GM23248 (cell line): ENCODE results near the gene GALNT13. TPM values are rescaled to one million over a fixed set of nuclear protein-coding genes. Genes with fewer than 3 reads are reported as not detected.
A peak's percentile ranks its signal among the peaks of the same experiment; 100 is the strongest.

ENCODE experiments used
- DNase-seq: peaks from one replicate; pipeline ENCODE4 v3.0.0-alpha.2; 2015
- H2AFZ ChIP-seq: fragments of 200-600 bp; sonication (generic); 2 replicates; pipeline ENCODE4 v1.6.1; 2016; ENCODE audit warnings: antibody characterized with exemption
- H3F3A ChIP-seq: fragments of 200-600 bp; sonication (generic); 2 replicates; pipeline ENCODE4 v1.6.1; 2016; ENCODE audit warnings: mild to moderate bottlenecking, antibody characterized with exemption, mixed run types; ENCODE audit not compliant: insufficient read depth
- H3K27ac ChIP-seq: fragments of 200-600 bp; sonication (generic); 2 replicates; pipeline ENCODE4 v1.5.1; 2016; ENCODE audit warnings: mild to moderate bottlenecking
- H3K27me3 ChIP-seq: fragments of 200-600 bp; sonication (generic); replicated peaks from 2 replicates; pipeline ENCODE4 v1.6.1; 2016; ENCODE audit warnings: mild to moderate bottlenecking; ENCODE audit not compliant: insufficient read depth
- H3K36me3 ChIP-seq: fragments of 200-600 bp; sonication (generic); 2 replicates; pipeline ENCODE4 v1.6.1; 2016; ENCODE audit warnings: low read depth, mild to moderate bottlenecking
- H3K4me1 ChIP-seq: fragments of 200-600 bp; sonication (generic); 2 replicates; pipeline ENCODE4 v1.6.1; 2016; ENCODE audit warnings: mild to moderate bottlenecking; ENCODE audit not compliant: insufficient read depth
- H3K4me2 ChIP-seq: fragments of 200-600 bp; sonication (generic); one replicate; pipeline ENCODE4 v1.6.1; 2016; ENCODE audit warnings: mild to moderate bottlenecking; ENCODE audit not compliant: unreplicated experiment
- H3K4me3 ChIP-seq: fragments of 200-600 bp; sonication (generic); 2 replicates; pipeline ENCODE4 v1.5.1; 2016; ENCODE audit warnings: mild to moderate bottlenecking
- H3K79me2 ChIP-seq: fragments of 200-600 bp; sonication (generic); 2 replicates; pipeline ENCODE4 v1.6.1; 2016; ENCODE audit warnings: mild to moderate bottlenecking; ENCODE audit not compliant: insufficient read depth
- H3K9ac ChIP-seq: fragments of 200-600 bp; sonication (generic); 2 replicates; pipeline ENCODE4 v1.6.1; 2016; ENCODE audit warnings: mild to moderate bottlenecking
- H3K9me2 ChIP-seq: fragments of 200-600 bp; sonication (generic); 2 replicates; pipeline ENCODE4 v1.6.1; 2016; ENCODE audit warnings: mixed run types, mild to moderate bottlenecking, moderate library complexity; ENCODE audit not compliant: insufficient read depth
- H3K9me3 ChIP-seq: fragments of 200-600 bp; sonication (generic); one replicate; pipeline ENCODE4 v1.6.1; 2017; ENCODE audit warnings: low read depth
- H4K20me1 ChIP-seq: fragments of 200-600 bp; sonication (generic); 2 replicates; pipeline ENCODE4 v1.6.0; 2016; ENCODE audit not compliant: insufficient read depth
- EZH2 ChIP-seq: fragments of 200-600 bp; sonication (generic); IDR thresholded peaks from 2 replicates; pipeline ENCODE4 v1.6.1; 2018; ENCODE audit warnings: antibody characterized with exemption, mild to moderate bottlenecking; ENCODE audit not compliant: insufficient read depth, poor library complexity, severe bottlenecking
- EZH2phosphoT487 ChIP-seq: fragments of 200-600 bp; sonication (generic); IDR thresholded peaks from 2 replicates; pipeline ENCODE4 v1.6.1; 2018; ENCODE audit warnings: antibody characterized with exemption, moderate library complexity, mild to moderate bottlenecking, low read depth; ENCODE audit not compliant: insufficient read depth
- WGBS, 2 experiments: methylation state at CpG; one replicate each; pipeline ENCODE4 v1.1.6; 2015 to 2017; ENCODE audit warnings: low lambda C conversion rate in 2 of 2, low coverage in 1 of 2; ENCODE audit errors: missing lambda C conversion rate in 2 of 2; 5-methylcytosine and 5-hydroxymethylcytosine counted together
- in situ Hi-C: fragments of 300-500 bp; cut with MboI; formaldehyde crosslinking; loops from 2 replicates; pipeline ENCODE4 v1.15.0; 2020
- polyA plus RNA-seq: library from polyadenylated mRNA; unstranded; fragments of >200 nt; fragmentation: Nextera tagmentation; extraction: Ambion mirVana; gene quantifications from 2 replicates; pipeline ENCODE4 v1.2.1, GENCODE V29; 2016
- total RNA-seq: library from RNA; depleted of rRNA; stranded (reverse); fragments of >200 nt; shearing (Covaris generic); gene quantifications from 2 replicates; pipeline ENCODE4 v1.2.3, GENCODE V29; 2014

GALNT13 gene
- total and polyA plus RNA-seq, 2 experiments from 2014 or later, result 0.11 TPM; not detected in 1

- Histone ChIP-seq H3K9me2 (peaks cover 3% of the 10 kb centered on the region; the same call in 1 of the 2 replicates), H3K9me3 (no peaks in the 10 kb centered on the region), H3K27ac (no peak overlapping the region), H3K9ac (no peak overlapping the region), H3K79me2 (no peaks in the 10 kb centered on the region), H3F3A (no peaks in the 10 kb centered on the region), H2AFZ (no peak overlapping the region), H3K4me1 (no peaks in the 10 kb centered on the region), H3K27me3 (no peaks in the 10 kb centered on the region), H3K4me2 (no peak overlapping the region), H4K20me1 (no peaks in the 10 kb centered on the region), H3K36me3 (no peaks in the 10 kb centered on the region), H3K4me3 (no peak overlapping the region)
- TF ChIP-seq EZH2 (no peak), EZH2phosphoT487 (no peak)
- in situ Hi-C loops, result no loop called here
- peak; percentile 3 for DNase-seq
Measured at GRCh38 chr2:154343282-154343681, 471.6 kb downstream of the GALNT13 start.

GRCh38 chr2:154350911-154351310 lies 479.2 kb downstream of the GALNT13 start:
- H3K36me3 ChIP-seq, result no peaks in the 10 kb centered on the region
- H3K4me2 ChIP-seq, result no peak overlapping the region
- H3K4me3 ChIP-seq, result no peak overlapping the region
- DNase-seq, result no peak
- no peak overlapping the region for H2AFZ ChIP-seq
- H3K27ac ChIP-seq, result no peak overlapping the region
- peaks cover 3% of the 10 kb centered on the region; the same call in 1 of the 2 replicates for H3K9me2 ChIP-seq
- no peaks in the 10 kb centered on the region for H3K27me3 ChIP-seq
- H3K79me2 ChIP-seq, result no peaks in the 10 kb centered on the region
- H3F3A ChIP-seq, result no peaks in the 10 kb centered on the region
- no peaks in the 10 kb centered on the region for H3K4me1 ChIP-seq
- H4K20me1 ChIP-seq, result no peaks in the 10 kb centered on the region
- in situ Hi-C loops, result no loop called here
- no peaks in the 10 kb centered on the region for H3K9me3 ChIP-seq
- no peak overlapping the region for H3K9ac ChIP-seq
- TF ChIP-seq EZH2phosphoT487, result no peak
- no peak for TF ChIP-seq EZH2
- WGBS, 2 experiments, result 34 to 47% methylated on average over 3 of the region's 3 CpGs

- Histone ChIP-seq H2AFZ (no peak overlapping the region), H3K79me2 (no peaks in the 10 kb centered on the region), H4K20me1 (no peaks in the 10 kb centered on the region), H3K27me3 (no peaks in the 10 kb centered on the region), H3K9me2 (no peaks in the 10 kb centered on the region), H3K36me3 (no peaks in the 10 kb centered on the region), H3K4me2 (no peak overlapping the region), H3K4me1 (no peaks in the 10 kb centered on the region), H3K4me3 (no peak overlapping the region), H3K9me3 (no peaks in the 10 kb centered on the region), H3F3A (no peaks in the 10 kb centered on the region), H3K27ac (no peak overlapping the region), H3K9ac (no peak overlapping the region)
- no peak for TF ChIP-seq EZH2phosphoT487
- TF ChIP-seq EZH2, result no peak
- DNase-seq, result no peak
- 48 to 50% methylated on average over 2 of the region's 2 CpGs for WGBS, 2 experiments
- in situ Hi-C loops, result no loop called here
Measured at GRCh38 chr2:154361276-154361675, 489.6 kb downstream of the GALNT13 start.

GRCh38 chr2:154368153-154368552 lies 496.4 kb downstream of the GALNT13 start:
- no peaks in the 10 kb centered on the region for H3F3A ChIP-seq
- H3K4me3 ChIP-seq, result no peak overlapping the region
- in situ Hi-C loops, result no loop called here
- no peak overlapping the region for H2AFZ ChIP-seq
- H4K20me1 ChIP-seq, result no peaks in the 10 kb centered on the region
- no peaks in the 10 kb centered on the region for H3K4me1 ChIP-seq
- H3K9ac ChIP-seq, result no peak overlapping the region
- H3K9me2 ChIP-seq, result no peaks in the 10 kb centered on the region
- no peaks in the 10 kb centered on the region for H3K79me2 ChIP-seq
- no peaks in the 10 kb centered on the region for H3K27me3 ChIP-seq
- no peaks in the 10 kb centered on the region for H3K9me3 ChIP-seq
- H3K27ac ChIP-seq, result no peak overlapping the region
- whole genome bisulfite sequencing, 2 experiments, result 30 to 40% methylated on average over 2 of the region's 2 CpGs
- H3K4me2 ChIP-seq, result no peak overlapping the region
- DNase-seq, result no peak
- no peaks in the 10 kb centered on the region for H3K36me3 ChIP-seq
- TF ChIP-seq EZH2phosphoT487, result no peak
- no peak for TF ChIP-seq EZH2

- in situ Hi-C loops, result no loop called here
- Histone ChIP-seq H3K79me2 (no peaks in the 10 kb centered on the region), H3K9me2 (no peaks in the 10 kb centered on the region), H3K36me3 (no peaks in the 10 kb centered on the region), H4K20me1 (no peaks in the 10 kb centered on the region), H3K9me3 (no peaks in the 10 kb centered on the region), H3F3A (no peaks in the 10 kb centered on the region), H3K4me1 (peaks cover 4% of the 10 kb centered on the region; the same call in 1 of the 2 replicates), H3K27ac (no peak overlapping the region), H3K4me3 (no peak overlapping the region), H2AFZ (no peak overlapping the region), H3K4me2 (no peak overlapping the region), H3K27me3 (no peaks in the 10 kb centered on the region), H3K9ac (no peak overlapping the region)
- DNase-seq, result no peak
- TF ChIP-seq EZH2 (no peak), EZH2phosphoT487 (no peak)
Measured at GRCh38 chr2:154370873-154371272, 499.2 kb downstream of the GALNT13 start.
